Panc1 (cell line): Measurements from ENCODE around the gene RNF214. TPM values are rescaled to one million over a fixed set of nuclear protein-coding genes. Genes with fewer than 3 reads are reported as not detected.

Experiments used
- ATAC-seq: fragments of 200-7000 bp; cut with Tn5 transposase; 2 replicates; pipeline ENCODE4 v1.9.1; 2020; ENCODE audit warnings: mild to moderate bottlenecking, moderate library complexity
- BruUV-seq: library from RNA; stranded (reverse); fragments of 400-500 nt; replicated peaks from 2 replicates; lab custom pipeline; 2021; lab: Mats Ljungman, UMichigan
- CTCF ChIA-PET: fragments of 300-600 bp; sonication (Branson Sonifier 250); formaldehyde crosslinking; loops from one replicate; lab custom pipeline; 2022; ENCODE audit warnings: antibody characterized with exemption; lab: Charles Lee
- POLR2A ChIA-PET: fragments of 300-600 bp; sonication (Branson Sonifier 250); formaldehyde crosslinking; loops from one replicate; lab custom pipeline; 2022; ENCODE audit warnings: antibody characterized with exemption; lab: Charles Lee
- DNase-seq: peaks from one replicate; pipeline ENCODE4 v3.0.0-alpha.2; 2010; ENCODE audit warnings: low read depth, low spot score
- H3K27ac ChIP-seq: 2 replicates; pipeline ENCODE4 v1.5.1; 2011; ENCODE audit warnings: mild to moderate bottlenecking, low read length, inconsistent platforms
- H3K27me3 ChIP-seq: fragments of 200-500 bp; sonication (Bioruptor generic); 2 replicates; pipeline ENCODE4 v1.6.0; 2014; ENCODE audit warnings: low read length, inconsistent platforms; ENCODE audit not compliant: control insufficient read depth, insufficient read depth
- H3K36me3 ChIP-seq: fragments of 200-500 bp; sonication (Bioruptor generic); 2 replicates; pipeline ENCODE4 v1.5.1; 2014; ENCODE audit warnings: inconsistent platforms, mild to moderate bottlenecking, low read length, moderate library complexity; ENCODE audit not compliant: control insufficient read depth, insufficient read depth
- H3K4me1 ChIP-seq: 2 replicates; pipeline ENCODE4 v1.5.1; 2011; ENCODE audit warnings: inconsistent platforms, mild to moderate bottlenecking, low read length, moderate library complexity; ENCODE audit not compliant: control insufficient read depth, insufficient read depth
- H3K4me3 ChIP-seq, 2 experiments: 2 replicates each; pipeline ENCODE4 v1.5.1; 2011 to 2012; ENCODE audit warnings: low read depth in 2 of 2, low read length in 2 of 2, mild to moderate bottlenecking in 2 of 2, inconsistent platforms in 1 of 2, moderate library complexity in 1 of 2
- H3K9me3 ChIP-seq: fragments of 200-500 bp; sonication (Bioruptor generic); 2 replicates; pipeline ENCODE4 v1.5.1; 2014; ENCODE audit warnings: low read depth, mild to moderate bottlenecking, inconsistent platforms, low read length, moderate library complexity; ENCODE audit not compliant: control insufficient read depth, insufficient read depth
- CTCF ChIP-seq: fragments of 450-650 bp; IDR thresholded peaks from 2 replicates; pipeline ENCODE4 v1.5.1; 2017; ENCODE audit warnings: mild to moderate bottlenecking
- POLR2AphosphoS5 ChIP-seq: IDR thresholded peaks from 2 replicates; pipeline ENCODE4 v1.6.1; 2012; ENCODE audit warnings: mild to moderate bottlenecking, low read depth, low read length, moderate library complexity
- REST ChIP-seq, 2 experiments: IDR thresholded peaks; 2 replicates each; pipeline ENCODE4 v1.6.1; 2011 to 2012; ENCODE audit warnings: low read depth in 2 of 2, control low read depth in 1 of 2, low read length in 1 of 2, mild to moderate bottlenecking in 1 of 2, moderate library complexity in 1 of 2; ENCODE audit not compliant: insufficient read depth in 1 of 2
- SIN3A ChIP-seq: IDR thresholded peaks from 2 replicates; pipeline ENCODE4 v1.6.1; 2012; ENCODE audit warnings: low read depth, mild to moderate bottlenecking, low read length, moderate library complexity, borderline replicate concordance; ENCODE audit not compliant: insufficient read depth
- TCF7L2 ChIP-seq: IDR thresholded peaks from 2 replicates; pipeline ENCODE4 v1.6.1; 2011; ENCODE audit warnings: mild to moderate bottlenecking, low read depth, low read length, inconsistent platforms
- in situ Hi-C: cut with HindIII; loops from 2 replicates; pipeline ENCODE4 v1.10.0; 2016; ENCODE audit warnings: low sequenced_read_pairs, low pct_unique_long_range_greater_than_20kb
- intact Hi-C: fragments of 100-400 bp; cut with micrococcal nuclease; formaldehyde crosslinking; loops from one replicate; pipeline ENCODE4 v1.10.0; 2022; ENCODE audit not compliant: unreplicated experiment
- total RNA-seq: library from RNA; stranded (reverse); gene quantifications from one replicate; pipeline ENCODE4 v1.2.1, GENCODE V29; 2021; ENCODE audit not compliant: unreplicated experiment

The RNF214 gene
- total RNA-seq, 1 experiment from 2014 or later = 39.7 TPM

GRCh38 chr11:117195258-117195657 lies 37.2 kb upstream of the RNF214 start:
- H3K36me3 ChIP-seq = no peaks in the 10 kb centered on the region
- TF ChIP-seq REST (IDR thresholded peaks at IDR 0.05; ENCODE audit: insufficient read depth in 1 of 2, low read depth in 2 of 2, low read length in 1 of 2) (no peak), SIN3A (no peak)
- H3K4me1 ChIP-seq = peaks cover 6% of the 10 kb centered on the region; the same call in 1 of the 2 replicates
- ATAC-seq (no peak), DNase-seq (no peak)
- ChIA-PET CTCF (no interaction called here), POLR2A (no interaction called here)
- in situ Hi-C loops = no loop called here
- H3K9me3 ChIP-seq = no peaks in the 10 kb centered on the region
- intact Hi-C loops = no loop called here
- H3K27me3 ChIP-seq = no peaks in the 10 kb centered on the region
- H3K27ac ChIP-seq = no peak overlapping the region
- H3K4me3 ChIP-seq = no peak overlapping the region
- BruUV-seq = no TSS peak

- H3K36me3 ChIP-seq = no peaks in the 10 kb centered on the region
- H3K27ac ChIP-seq = no peak overlapping the region
- in situ Hi-C loops (no loop called here), intact Hi-C loops (no loop called here)
- ChIA-PET POLR2A (no interaction called here), CTCF (no interaction called here)
- TF ChIP-seq CTCF = no peak
- TF ChIP-seq TCF7L2 = no peak
- no peak for TF ChIP-seq SIN3A
- TF ChIP-seq REST (IDR thresholded peaks at IDR 0.05; ENCODE audit: insufficient read depth in 1 of 2, low read depth in 2 of 2, low read length in 1 of 2) = no peak
- no peak for TF ChIP-seq POLR2AphosphoS5
- ATAC-seq (no peak), DNase-seq (no peak)
- no peaks in the 10 kb centered on the region for H3K9me3 ChIP-seq
- BruUV-seq = no TSS peak
- H3K27me3 ChIP-seq = no peaks in the 10 kb centered on the region
- peaks cover 6% of the 10 kb centered on the region; the same call in 1 of the 2 replicates for H3K4me1 ChIP-seq
- H3K4me3 ChIP-seq = no peak overlapping the region
Observed at GRCh38 chr11:117195761-117196160, 36.7 kb upstream of the RNF214 start.
